ENCODE results near the gene MLH3. TPM values are rescaled to one million over a fixed set of nuclear protein-coding genes. Genes with fewer than 3 reads are reported as not detected.
A peak's percentile ranks its signal among the peaks of the same experiment; 100 is the strongest.

Gene MLH3
- polyA plus RNA-seq, 1 of the 3 experiments (the other 2 are of a cell fraction) = 3.8 TPM

GRCh38 chr14:75064205-75064567 lies 12.9 kb upstream of the MLH3 start:
- WGBS (ENCODE audit: low lambda C conversion rate) = 59% methylated on average over 8 of the region's 8 CpGs
- ChIA-PET POLR2A (no interaction called here), CTCF (interaction anchor here (0.9 to 5.6 kb wide), 11 partner anchors 10 to 497 kb away, joined by 3 to 26 read pairs (median 4); partner anchors contain the start of gene MLH3)
- Histone ChIP-seq H3K4me2 (peak overlapping the region; percentile 92), H3K27ac (ENCODE audit: low read depth in 2 of 2, low read length in 1 of 2) (peak overlapping the region in 1 of 2 experiments; percentile 5; a peak in 1 of 4 replicates), H3K4me1 (ENCODE audit: control insufficient read depth in 1 of 2, insufficient read depth in 2 of 2, low read depth in 1 of 2, low read length in 1 of 2) (peaks cover 0 to 8% of the 10 kb centered on the region in 2 experiments; a peak in 1 of 4 replicates), H3K36me3 (replicated peaks in 1 of 2; ENCODE audit: control insufficient read depth in 1 of 2, insufficient read depth in 2 of 2, low read length in 1 of 2) (peaks cover 0 to 13% of the 10 kb centered on the region in 2 experiments), H2AFZ (ENCODE audit: low read depth) (peak overlapping the region; percentile 75), H3K9me3 (0 out of 2 replicates have a peak, but pooled peaks cover 5% of the 10 kb centered on the region), H3K4me3 (ENCODE audit: low read depth in 2 of 2, low read length in 1 of 2) (peak overlapping the region; percentile 71 to 78), H3K27me3 (ENCODE audit: insufficient read depth) (no peaks in the 10 kb centered on the region), H3K79me2 (ENCODE audit: insufficient read depth) (peaks cover 54% of the 10 kb centered on the region), H3K9me2 (no peaks in the 10 kb centered on the region), H3K9ac (peak overlapping the region; percentile 69; the same call in 1 of the 2 replicates), H4K20me1 (ENCODE audit: insufficient read depth) (no peaks in the 10 kb centered on the region), H3F3A (replicated peaks; ENCODE audit: insufficient read depth) (peaks cover 26% of the 10 kb centered on the region)
- no peak for DNase-seq
- TF ChIP-seq GATA2 (CRISPR knock-in tag; IDR thresholded peaks at IDR 0.05) (no peak), TAF1 (IDR thresholded peaks at IDR 0.05; ENCODE audit: borderline replicate concordance, low read depth, low read length) (no peak), FOXM1 (IDR thresholded peaks at IDR 0.05; ENCODE audit: low read depth) (no peak), NRF1 (IDR thresholded peaks at IDR 0.05; ENCODE audit: low read depth, low read length) (no peak), USF1 (IDR thresholded peaks at IDR 0.05; ENCODE audit: borderline replicate concordance, low read depth) (no peak), EP300 (IDR thresholded peaks at IDR 0.05; ENCODE audit: borderline replicate concordance in 1 of 2, low read depth in 1 of 2, low read length in 1 of 2) (no peak), IRF3 (IDR thresholded peaks at IDR 0.05; ENCODE audit: low read depth, low read length) (no peak), POLR2AphosphoS5 (IDR thresholded peaks at IDR 0.05; ENCODE audit: low read depth, low read length) (no peak), JUND (IDR thresholded peaks at IDR 0.05) (no peak), NFIC (IDR thresholded peaks at IDR 0.05; ENCODE audit: borderline replicate concordance) (no peak), MEF2A (IDR thresholded peaks at IDR 0.05; ENCODE audit: borderline replicate concordance, low read depth) (no peak), TCF12 (IDR thresholded peaks at IDR 0.05) (no peak), GABPA (IDR thresholded peaks at IDR 0.05; ENCODE audit: low read depth) (no peak), RCOR1 (IDR thresholded peaks at IDR 0.05; ENCODE audit: low read length) (no peak), EZH2phosphoT487 (IDR thresholded peaks at IDR 0.05; ENCODE audit: borderline replicate concordance, low read depth) (no peak)
- TF ChIP-seq, protein P1, sequence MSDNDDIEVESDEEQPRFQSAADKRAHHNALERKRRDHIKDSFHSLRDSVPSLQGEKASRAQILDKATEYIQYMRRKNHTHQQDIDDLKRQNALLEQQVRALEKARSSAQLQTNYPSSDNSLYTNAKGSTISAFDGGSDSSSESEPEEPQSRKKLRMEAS (IDR thresholded peaks at IDR 0.05; ENCODE audit: low read depth) = no peak
- TF ChIP-seq, protein P2, sequence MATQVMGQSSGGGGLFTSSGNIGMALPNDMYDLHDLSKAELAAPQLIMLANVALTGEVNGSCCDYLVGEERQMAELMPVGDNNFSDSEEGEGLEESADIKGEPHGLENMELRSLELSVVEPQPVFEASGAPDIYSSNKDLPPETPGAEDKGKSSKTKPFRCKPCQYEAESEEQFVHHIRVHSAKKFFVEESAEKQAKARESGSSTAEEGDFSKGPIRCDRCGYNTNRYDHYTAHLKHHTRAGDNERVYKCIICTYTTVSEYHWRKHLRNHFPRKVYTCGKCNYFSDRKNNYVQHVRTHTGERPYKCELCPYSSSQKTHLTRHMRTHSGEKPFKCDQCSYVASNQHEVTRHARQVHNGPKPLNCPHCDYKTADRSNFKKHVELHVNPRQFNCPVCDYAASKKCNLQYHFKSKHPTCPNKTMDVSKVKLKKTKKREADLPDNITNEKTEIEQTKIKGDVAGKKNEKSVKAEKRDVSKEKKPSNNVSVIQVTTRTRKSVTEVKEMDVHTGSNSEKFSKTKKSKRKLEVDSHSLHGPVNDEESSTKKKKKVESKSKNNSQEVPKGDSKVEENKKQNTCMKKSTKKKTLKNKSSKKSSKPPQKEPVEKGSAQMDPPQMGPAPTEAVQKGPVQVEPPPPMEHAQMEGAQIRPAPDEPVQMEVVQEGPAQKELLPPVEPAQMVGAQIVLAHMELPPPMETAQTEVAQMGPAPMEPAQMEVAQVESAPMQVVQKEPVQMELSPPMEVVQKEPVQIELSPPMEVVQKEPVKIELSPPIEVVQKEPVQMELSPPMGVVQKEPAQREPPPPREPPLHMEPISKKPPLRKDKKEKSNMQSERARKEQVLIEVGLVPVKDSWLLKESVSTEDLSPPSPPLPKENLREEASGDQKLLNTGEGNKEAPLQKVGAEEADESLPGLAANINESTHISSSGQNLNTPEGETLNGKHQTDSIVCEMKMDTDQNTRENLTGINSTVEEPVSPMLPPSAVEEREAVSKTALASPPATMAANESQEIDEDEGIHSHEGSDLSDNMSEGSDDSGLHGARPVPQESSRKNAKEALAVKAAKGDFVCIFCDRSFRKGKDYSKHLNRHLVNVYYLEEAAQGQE (IDR thresholded peaks at IDR 0.05; ENCODE audit: low read depth, low read length) = no peak
- TF ChIP-seq, protein P3, sequence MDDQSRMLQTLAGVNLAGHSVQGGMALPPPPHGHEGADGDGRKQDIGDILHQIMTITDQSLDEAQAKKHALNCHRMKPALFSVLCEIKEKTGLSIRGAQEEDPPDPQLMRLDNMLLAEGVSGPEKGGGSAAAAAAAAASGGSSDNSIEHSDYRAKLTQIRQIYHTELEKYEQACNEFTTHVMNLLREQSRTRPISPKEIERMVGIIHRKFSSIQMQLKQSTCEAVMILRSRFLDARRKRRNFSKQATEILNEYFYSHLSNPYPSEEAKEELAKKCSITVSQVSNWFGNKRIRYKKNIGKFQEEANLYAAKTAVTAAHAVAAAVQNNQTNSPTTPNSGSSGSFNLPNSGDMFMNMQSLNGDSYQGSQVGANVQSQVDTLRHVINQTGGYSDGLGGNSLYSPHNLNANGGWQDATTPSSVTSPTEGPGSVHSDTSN (IDR thresholded peaks at IDR 0.05) = no peak

Data from SK-N-SH (cell line).